Stimulated activated CD4-positive, alpha-beta T cell treated with anti-CD3 and anti-CD28 coated beads, TNF-alpha, amount 100 ng/mL, for 4 hours (primary cell): Measurements from ENCODE around the gene AP3M1.
A peak's percentile ranks its signal among the peaks of the same experiment; 100 is the strongest.
"Not testable (repeated sequence)": the region's sequence is repeated elsewhere in the genome, so short reads cannot be mapped to it uniquely, and the experiment has no call there.

Experiments
- DNase-seq, 3 experiments: peaks; one replicate each; pipeline ENCODE4 v3.0.0-alpha.2; 2020; ENCODE audit warnings: low read depth in 3 of 3

Gene AP3M1, protein sequence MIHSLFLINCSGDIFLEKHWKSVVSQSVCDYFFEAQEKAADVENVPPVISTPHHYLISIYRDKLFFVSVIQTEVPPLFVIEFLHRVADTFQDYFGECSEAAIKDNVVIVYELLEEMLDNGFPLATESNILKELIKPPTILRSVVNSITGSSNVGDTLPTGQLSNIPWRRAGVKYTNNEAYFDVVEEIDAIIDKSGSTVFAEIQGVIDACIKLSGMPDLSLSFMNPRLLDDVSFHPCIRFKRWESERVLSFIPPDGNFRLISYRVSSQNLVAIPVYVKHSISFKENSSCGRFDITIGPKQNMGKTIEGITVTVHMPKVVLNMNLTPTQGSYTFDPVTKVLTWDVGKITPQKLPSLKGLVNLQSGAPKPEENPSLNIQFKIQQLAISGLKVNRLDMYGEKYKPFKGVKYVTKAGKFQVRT

DNA sequence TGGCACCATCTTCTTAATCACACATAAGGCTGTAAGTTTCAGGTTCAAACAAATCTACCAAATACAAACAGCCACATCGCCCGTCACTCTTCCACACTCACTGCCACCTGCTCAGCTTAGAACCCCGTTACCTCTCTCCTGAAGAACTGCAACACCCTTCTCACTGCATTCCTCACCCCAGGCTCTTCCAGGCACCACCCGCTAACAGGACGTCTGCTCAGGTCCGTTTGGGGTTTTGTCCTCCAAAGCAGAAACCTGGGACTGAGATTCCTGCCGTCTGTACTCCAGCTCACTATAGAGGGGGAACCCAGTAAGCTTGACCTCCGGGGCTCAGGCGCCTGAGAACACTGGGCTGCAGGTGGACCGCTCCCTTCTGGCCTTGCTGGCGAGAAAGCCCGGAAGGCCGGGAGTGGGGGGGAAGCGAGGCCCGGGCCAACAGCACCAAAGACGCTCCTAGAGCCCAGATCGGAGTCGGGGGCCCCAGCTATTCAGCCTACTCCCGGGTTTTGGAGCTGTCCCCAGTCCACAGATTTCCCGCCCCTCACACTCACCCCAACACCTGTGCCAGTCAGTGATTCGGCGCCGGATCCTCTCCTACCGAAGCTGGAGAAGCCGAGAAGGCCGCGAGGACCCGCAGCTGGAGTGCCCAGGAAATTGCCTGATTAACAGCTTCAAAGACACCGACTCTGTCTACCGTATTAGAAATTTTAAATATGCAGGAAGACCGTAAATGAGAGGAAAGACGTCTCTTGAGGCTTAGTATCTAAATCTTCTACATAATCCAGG lies at the start of gene AP3M1:
Gene AP3M1 (minus strand): TSS at position 625 of the 786 bp plus-strand sequence. CDS start 12,449 bp downstream, outside the sequence.
- peak; percentile 51 to 67 (median 65) for DNase-seq

DNA sequence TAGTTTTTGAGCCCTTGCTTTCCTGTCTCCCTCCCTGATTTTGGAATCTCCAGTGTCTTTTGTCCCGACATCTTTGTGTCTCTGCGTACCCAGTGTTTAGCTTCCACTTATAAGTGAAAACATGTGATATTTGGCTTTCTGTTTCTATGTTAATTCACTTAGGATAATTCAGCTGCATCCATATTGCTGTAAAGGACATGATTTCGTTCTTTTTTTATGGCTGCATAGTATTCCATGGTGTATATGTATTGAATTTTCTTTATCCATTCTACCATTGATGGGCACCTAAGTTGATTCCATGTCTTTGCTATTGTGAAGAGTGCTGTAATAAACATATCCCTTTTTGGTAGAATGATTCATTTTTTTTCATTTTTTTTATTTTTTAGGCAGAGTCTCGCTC lies 48.7 kb upstream of the AP3M1 start:
- no peak for DNase-seq

DNA sequence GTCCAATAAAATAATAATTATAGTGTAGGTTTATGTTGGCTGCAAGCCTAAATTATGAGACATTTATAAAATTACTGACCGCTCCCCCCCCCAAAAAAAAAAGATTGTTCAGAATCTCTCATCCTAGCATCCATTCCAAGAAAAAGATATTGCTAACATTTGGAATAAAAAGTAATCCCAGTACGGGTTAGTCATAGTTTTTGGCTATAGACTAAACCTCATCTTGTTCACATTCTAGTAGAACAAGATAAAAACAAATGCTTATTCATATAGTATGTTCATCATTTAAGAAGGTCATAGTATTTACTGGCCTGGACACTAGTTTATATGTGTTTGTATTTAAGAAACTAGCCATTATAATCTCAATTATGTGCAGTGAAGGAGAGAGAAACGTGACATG lies 44.4 kb upstream of the AP3M1 start:
- no peak for DNase-seq

DNA sequence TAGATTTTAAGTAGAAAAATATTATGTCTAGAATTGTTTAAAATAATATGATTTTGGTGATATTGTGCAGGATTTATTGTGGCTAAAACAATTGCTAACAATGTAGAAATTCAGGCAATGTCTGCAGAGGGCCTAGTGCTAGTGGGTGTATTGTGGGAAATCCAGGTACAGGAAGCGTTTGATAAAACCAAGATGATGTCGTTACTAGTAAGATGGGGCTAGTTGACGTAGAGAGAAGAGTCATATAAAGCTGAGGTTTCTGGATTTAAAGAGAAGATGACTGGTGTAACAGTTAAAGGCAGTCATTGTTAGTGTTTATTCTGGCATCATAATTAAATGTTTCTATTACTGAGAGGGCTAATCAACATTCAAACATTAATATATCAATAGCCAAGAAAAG lies 43.9 kb upstream of the AP3M1 start:
- DNase-seq: no peak

DNA sequence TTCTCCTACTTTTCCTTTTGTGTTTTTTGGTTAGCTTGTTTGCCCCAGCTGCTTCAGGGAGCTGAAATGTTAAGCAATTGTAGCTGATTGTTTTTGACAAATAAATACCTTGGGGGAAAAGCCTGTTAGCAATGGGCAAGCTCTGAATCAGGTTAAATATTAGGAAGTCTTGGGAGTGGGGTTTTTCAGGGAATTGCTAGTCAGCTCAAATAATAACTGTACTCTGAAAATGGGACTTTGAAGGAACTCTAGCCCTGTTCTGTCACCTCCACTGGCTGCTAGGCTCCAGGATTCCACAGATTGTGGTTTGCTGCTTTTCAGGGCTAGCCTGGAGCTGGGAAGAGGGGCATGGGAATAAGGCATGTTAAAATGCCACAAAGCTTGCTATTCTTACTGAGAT lies 39.9 kb upstream of the AP3M1 start:
- DNase-seq: no peak

DNA sequence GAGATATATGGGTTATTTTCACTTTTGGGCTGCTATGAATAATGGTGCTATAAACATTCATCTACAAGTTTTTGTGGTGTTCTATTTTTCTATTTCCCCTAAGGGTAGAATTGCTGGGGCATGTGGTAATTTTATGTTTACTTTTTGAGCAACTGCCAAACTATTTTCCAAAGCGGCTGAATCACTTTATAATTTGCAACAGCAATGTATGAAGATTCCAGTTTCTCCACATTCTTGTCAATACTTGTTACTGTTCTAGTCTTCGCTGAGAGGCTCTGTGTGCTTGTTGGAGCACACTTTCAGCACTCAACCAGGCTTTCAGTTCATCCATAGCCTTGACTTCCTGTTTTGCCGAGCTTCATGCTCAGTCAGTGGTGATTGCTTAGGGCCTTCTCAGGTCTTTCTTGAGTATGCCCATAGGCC lies 39.4 kb upstream of the AP3M1 start:
- no peak for DNase-seq

DNA sequence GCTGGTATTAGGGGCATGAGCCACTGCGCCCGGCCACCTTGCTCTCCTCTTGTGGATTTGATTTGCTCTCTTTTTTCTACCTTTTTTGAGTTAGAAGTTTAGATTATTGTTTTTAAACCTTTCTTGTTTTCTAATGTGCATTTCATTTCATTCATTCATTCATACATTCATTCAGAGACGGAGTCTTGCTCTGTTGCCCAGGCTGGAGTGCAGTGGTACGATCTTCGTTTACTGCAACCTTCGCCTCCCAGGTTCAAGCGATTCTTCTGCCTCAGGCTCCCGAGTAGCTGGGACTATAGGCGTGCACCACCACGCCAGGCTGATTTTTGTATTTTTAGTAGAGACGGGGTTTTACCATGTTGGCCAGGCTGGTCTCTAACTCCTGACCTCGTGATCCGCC lies 38.0 kb upstream of the AP3M1 start:
- not testable (repeated sequence) for DNase-seq

DNA sequence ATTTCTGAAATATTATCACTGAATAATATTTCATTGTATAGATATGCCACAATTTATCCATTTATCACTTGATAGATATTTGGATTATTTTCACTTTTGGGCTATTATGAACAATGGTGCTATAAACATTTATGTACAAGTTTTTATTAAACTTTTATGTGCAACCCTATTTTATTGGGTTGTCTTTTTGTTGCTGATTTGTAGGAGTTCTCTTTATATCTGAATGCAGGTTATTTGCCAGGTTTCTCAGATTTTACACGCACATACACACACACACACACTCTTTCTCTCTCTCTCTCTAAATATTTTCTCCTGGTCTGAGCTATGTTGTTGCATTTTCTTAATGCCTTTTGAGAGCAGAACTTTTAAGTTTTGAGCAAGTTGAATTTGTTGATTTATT lies 36.6 kb upstream of the AP3M1 start:
- no peak for DNase-seq

DNA sequence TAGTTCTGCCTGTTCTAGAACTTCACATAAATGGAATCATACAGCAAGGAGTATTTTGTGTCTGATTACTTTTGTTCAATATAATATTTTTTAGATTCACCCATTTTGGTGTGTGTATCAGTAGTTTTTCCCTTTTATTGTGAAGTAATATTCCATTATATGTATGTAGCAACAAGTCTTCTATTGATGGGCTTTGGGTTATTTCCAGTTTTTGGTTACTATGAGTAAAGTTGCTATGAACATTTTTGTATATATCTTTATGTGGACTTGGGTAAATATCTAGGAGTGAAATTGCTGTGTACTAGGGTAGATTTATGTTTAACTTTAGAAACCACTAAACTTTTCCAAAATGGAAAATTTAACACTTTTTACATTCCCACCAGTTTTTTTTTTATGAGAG lies 36.0 kb upstream of the AP3M1 start:
- DNase-seq: no peak

DNA sequence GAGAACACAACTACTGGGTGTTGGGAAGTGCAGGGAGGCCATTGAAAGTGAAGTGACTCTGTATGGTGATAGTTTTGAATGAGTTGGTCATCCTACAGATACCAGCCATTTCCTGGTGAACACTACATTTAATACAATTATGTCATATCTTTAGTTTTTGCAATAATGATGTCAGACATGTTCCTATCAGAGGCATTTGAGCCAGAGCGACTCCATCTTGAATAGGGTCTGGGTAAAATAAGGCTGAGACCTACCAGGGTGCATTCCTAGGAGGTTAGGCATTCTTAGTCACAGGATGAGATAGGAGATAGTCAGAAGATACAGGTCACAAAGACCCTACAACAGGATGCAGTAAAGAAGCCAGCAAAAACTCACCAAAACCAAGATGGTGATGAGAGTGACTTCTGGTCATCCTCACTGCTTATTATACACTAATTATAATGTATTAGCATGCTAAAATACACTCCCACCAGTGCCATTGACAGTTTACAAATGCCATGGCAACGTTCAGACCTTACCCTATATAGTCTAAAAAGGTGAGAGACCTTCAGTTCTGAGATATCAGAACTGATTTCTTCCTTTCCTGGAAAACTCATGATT lies 28.6 kb upstream of the AP3M1 start:
- no peak for DNase-seq

DNA sequence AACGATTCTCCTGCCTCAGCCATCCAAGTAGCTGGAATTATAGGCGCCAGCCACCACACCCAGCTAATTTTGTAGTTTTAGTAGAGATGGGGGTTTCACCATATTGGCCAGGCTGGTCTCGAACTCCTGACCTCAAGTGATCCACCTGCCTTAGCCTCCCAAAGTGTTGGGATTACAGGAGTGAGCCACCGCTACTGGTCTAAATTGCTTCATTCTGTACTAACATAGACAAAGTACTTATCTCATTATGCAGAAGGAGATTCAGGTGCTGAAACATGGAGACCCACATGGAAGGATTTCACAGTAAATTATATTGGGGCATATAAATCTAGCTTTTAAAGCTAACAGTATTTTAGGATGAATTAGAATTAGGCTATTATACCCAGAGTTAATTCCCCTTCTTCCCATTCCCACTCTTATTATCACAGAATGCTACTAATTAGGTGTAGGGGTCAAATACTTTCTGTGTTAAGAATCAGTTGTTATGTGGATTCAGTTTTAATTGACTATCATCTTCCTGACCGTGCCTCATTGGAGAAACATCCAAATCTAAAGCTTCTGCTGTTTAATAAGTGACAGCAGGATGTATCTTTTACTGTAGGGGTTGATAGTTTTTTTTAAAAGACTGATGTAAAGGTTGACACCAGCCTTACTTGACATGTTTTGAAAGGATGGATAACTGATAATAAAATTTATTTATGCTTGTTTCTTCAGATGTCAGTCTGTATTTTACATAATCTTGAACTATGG lies 27.6 kb upstream of the AP3M1 start:
- DNase-seq: no peak

DNA sequence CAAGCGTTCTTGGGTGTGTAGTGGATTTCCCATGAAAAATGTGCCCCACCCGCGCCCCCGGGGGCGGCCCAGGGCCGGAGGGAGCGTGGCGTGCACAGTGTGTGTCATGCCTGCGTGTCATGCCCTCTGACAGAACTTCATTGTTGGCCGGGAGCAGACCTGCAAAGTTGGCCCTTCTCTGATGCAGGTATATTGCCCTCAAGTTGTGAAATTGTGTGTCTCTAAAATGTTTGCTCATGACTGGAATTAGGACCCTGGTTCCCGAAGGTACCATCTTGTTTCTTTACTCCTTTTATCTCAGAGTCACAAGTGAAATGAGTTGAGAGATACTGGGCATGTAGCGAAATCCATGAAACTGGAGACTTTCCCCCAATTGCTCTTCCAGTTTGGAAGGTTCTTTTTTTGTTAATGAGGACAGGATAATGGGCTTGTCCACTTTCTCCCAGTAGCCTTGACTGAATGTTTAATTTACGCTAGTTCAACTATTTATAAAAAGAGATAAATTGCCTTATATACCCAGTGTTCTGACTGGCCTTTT lies 26.6 kb upstream of the AP3M1 start:
- DNase-seq: peak in 2 of 3 experiments; percentile 37 to 42

DNA sequence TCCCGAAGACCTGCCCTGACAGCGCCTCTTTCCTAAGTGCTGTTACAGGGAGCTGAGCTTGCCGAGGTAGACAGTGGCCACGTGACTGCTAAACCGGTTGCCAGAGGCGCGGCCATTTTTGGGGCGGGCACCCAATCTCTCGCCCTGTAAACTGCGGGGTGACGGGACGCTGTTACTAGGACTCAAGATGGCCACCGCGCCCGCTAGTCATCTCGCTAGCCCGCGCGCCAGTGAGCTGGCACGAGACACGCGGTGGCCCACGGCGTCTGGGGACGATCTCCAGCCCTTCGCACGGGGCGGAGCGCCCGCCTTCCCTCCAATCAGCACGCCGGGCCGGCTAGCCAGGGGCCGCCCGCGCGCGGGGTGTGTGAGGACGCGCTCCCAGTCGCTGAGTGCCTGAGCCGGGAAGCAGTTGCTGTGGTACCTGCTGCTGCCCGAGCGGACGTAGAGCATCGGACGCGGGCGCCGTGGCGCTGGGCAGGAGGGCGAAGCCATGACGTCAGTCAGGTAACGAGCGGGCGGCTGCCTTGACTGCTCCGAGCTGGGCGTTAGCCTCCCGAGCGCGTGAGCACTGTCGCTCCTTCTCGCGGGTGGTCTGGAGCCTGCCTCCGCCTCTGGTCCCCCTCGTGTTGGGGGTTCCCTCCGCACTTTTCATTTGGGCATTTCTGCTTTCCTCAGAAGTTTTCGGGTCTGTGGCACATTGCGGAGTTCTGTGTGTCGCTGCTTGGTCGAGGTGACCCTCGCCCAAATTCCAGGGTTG lies 25.9 kb upstream of the AP3M1 start:
- peak; percentile 90 to 93 (median 91) for DNase-seq

DNA sequence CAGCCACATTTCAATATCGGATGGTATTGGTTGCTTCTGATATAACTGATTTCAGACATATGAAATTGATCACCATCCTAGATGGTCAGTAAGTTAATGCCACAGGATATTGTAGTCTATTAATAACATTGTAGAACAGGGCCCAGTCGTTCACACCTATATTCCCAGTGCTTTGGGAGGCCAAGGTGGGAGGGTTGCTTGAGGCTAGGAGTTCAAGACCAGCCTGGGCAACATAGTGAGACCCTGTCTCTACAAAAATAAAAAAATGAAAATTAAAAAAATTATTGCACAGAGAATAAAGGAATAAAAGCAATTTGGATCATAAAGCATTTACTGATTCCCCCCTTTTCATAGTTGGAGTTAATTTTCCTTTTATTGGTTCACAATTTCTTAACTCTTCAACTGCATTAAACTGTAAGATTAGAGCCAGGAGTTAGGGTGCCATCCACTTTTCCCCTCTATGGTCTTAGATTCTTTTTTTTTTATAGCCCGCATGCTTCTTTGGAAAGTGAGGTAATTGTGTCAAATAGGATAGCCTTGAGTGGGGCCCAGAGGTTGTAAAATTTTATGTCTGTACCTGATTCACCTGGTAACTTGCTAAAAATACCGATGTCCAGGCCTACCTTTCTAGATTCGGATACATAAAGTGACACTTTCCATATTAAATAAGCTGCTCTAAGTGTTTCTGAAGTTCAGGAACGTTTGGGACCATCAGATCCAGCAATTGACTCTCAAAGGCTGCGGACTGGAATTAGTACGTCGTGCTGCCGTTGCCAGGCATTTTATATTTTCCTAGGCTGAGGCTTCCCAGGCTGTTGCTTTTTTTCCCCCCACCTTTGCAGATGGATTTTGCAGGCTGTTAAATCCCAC lies 25.1 kb upstream of the AP3M1 start:
- DNase-seq: no peak

DNA sequence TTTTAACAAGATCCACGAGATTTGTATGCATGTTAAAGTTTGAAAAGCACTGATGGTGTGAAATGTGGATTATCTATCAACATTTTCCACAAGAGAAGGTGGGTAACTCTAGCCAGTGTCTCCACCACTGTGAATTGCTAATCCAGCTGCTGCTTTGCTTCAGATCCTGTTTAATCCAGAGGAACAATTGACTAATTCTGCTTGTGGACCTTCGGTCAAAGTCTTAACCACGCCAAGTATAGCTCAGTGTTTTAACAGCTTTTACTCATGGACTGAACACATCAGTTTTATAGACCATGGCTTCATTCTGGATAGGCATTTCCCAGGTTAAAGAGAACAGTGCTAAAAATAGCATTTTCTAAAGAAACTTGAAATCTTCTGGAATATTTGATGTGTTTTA lies 23.9 kb upstream of the AP3M1 start:
- no peak for DNase-seq

DNA sequence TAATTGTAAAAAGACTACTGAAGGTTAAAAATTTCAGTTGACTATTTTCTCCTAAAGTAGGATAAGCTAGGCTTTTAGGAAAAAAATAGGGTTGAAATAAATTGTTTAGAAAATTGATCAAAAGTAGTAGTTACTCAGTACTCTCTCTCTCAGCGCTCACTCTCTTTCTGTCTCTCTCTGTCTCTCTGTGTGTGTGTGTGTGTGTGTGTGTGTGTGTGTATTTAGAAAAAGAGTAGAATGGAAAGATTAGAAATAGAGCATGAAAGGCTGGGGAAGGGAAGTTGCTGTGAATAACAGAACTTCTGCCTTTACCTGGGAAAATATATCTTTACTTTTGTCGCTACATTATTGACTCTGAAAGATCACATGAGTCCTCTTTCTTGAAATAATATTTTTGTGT lies 21.0 kb upstream of the AP3M1 start:
- no peak for DNase-seq

DNA sequence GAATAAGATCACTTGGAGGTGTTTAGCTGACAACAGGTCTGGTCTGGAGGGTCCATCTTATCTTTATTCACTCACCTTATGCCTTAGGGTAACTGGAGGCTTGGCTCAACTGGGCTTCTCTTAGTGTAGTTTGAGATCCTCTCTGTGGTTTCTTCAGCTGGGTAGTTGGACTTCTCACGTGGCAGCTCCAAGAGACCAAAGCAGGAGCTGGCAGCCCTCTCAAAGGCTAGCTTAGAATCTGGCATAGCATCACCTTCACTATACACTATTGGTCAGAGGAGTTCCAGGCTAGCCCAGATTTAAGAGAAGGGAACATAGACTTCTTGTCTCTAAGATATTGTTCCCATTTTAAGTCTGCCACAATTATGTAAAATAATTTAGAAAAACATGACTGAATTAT lies 16.8 kb upstream of the AP3M1 start:
- no peak for DNase-seq

DNA sequence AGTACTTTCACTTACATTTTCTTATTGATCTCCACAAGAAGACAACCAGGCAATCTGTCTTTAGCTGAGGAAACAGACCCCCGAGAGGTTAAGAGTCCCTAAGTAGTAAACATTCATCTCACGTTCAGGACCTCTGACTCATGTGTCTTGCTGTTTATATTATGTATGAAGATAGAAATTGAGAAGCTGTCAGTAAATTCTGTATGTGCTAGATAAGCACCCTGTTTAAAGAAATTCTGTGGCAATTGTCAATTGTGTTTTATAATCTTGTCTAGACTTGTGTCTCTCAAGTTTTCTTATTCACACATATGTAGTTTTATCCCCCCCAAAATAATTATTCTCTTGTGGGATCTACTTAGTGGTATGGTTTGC lies 14.9 kb upstream of the AP3M1 start:
- DNase-seq: no peak

DNA sequence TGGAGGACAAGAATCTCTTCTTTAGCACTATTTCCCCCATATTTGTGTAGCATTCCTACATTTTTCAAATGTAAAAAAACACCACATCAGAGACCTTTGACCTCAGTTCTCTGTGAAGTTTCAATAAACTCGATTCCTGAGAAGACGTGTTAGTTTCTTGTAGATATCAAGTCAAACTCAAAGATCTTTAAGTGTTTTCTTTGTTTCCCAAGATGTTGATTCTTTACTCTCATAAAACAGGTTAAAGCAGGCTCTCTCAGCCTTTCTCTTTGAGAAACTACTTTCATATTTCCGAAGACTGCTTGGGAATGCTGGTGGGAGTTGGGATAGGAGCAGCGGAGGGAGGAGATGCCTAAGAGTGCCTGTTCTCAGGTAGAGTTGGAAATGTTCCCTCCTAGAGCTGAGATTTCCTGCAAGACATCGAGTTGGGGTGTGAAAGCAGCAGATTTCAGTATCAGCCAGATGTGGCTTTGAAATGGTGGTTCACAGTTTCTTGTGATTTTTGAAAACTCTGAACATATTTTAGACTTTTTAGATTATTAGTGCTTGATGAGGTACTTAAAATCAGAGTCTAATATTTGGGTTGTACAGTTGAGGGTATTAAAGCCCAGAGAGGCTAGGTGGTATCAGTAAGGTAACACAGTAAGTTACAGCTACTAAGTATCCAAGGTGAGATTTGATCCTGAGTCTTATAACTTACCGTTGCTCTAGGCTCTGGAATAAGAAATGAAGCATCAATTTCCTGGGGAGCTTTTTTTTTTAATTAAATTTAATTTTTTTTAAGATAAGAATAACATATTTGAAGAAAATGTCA lies 14.3 kb upstream of the AP3M1 start:
- DNase-seq: no peak
